GM18867 (cell line): ENCODE measurements around the gene CAND2.
"Not testable (repeated sequence)": the region's sequence is repeated elsewhere in the genome, so short reads cannot be mapped to it uniquely, and the experiment has no call there.

Experiments used
- ATAC-seq: cut with Tn5 transposase; IDR thresholded peaks from one replicate; pipeline ENCODE4 v1.9.1; 2021; ENCODE audit warnings: mild to moderate bottlenecking, moderate library complexity; ENCODE audit not compliant: unreplicated experiment

The CAND2 gene

GRCh38 chr3:12852201-12852600 lies 55.7 kb downstream of the CAND2 start:
- ATAC-seq, result no peak

DNA sequence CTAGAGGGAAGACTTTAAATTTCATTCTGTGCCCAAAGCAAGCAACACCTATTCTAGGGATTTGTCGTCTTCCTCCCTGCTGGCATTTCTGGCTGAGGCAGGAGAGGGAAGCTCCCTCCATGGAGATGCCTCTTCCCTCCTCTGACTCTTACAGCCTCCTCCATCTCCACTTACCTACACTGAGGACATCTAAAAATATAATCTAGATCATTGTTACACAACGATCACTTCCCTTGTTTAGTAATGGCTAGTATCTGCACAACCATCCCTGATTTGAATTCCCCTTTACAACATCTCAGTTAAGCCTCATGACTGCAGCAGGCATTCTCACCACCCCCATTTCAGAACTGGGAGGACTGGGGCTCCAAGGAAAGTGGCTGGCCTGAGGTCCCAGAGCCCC lies 57.4 kb downstream of the CAND2 start:
- not testable (repeated sequence) for ATAC-seq

- ATAC-seq, result no peak
Observed at GRCh38 chr3:12854565-12854964, 58.1 kb downstream of the CAND2 start.

DNA sequence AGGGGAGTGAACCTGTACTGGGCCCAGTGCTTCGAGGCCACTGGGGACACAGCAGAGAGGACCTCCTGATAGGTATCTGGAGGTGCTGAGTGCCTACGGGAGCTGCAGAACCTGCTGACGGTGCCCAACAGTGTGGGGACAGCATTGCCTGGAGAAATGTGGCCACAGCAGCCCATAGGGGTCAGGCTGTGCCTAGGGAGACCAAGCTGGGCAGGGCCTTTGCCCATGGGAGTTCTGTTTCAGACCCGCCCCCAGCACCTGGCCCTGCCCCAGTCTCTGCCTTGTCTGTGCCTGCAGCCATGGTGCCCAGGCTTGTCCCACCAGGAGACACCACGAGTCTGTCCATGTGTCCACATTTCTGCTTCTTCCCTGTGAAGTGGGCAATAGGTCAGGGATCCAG lies 60.1 kb downstream of the CAND2 start:
- ATAC-seq, result no peak

GRCh38 chr3:12859840-12860239 lies 63.4 kb downstream of the CAND2 start:
- ATAC-seq, result no peak

- no peak for ATAC-seq
Observed at GRCh38 chr3:12861611-12862010, 65.1 kb downstream of the CAND2 start.

- no peak for ATAC-seq
Observed at GRCh38 chr3:12862387-12862786, 65.9 kb downstream of the CAND2 start.

DNA sequence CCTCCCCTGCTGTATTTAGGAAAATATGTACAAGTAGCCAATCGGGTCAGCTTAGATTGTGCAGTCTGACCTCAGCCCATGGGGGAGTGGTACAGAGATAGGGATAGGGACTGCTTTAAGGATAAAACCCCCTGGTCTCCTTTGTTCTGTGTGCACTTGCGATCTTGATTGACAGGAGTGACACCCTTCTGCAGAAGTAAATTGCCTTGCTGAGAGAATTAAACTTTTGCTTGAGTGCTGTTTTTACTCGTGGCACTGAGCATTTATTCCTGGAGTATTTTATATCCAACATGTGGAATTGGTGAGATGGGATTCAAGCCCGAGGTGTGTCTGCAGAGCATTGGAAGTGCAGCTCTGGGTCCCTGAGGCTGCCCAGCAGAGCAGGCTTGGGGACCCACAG lies 68.8 kb downstream of the CAND2 start:
- ATAC-seq, result no peak

- ATAC-seq, result no peak
Observed at GRCh38 chr3:12866836-12867235, 70.4 kb downstream of the CAND2 start.

DNA sequence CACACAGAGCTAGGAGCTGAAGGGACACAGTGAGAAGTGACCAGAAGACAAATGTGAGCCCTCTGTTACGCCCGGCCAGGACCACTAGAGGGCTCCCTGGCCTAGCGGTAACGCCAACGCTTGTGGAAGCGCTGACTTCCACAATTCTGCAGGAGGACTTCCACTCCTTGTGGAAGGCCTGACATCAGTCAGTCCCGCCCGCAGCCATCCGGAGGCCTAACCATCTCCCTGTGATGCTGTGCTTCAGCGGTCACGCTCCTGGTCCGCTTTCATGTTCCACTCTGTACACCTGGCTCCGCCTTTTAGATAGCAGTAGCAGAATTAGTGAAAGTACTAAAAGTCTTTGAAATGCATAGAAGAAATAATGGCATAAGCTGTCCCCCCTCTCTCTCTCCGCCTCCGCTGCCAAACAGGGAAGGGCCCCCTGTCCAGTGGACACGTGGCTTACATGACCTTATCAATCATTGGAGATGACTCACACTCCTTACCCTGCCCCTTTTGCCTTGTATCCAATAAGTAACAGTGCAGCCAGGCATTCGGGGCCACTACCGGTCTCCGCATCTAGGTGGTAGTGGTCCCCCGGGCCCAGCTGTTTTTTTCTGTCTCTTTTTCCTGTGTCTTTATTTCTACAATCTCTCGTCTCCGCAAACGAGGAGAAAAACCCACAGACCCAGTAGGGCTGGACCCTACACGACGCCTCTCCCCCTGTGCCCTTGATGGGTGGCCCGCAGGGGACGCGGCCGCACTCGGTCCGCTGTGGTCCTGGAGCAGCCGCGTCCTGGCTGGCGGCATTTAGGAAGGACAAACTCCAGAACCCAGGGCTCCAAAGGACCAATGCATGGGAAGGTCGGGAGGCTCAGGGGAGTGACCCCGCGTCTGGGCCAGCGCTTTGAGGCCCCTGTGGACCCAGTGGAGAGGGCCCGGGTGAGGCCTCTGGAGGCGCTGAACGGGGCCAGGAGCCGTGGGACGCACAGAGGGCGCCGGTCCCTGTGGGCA lies 71.9 kb downstream of the CAND2 start:
- ATAC-seq, result peak; percentile 60

DNA sequence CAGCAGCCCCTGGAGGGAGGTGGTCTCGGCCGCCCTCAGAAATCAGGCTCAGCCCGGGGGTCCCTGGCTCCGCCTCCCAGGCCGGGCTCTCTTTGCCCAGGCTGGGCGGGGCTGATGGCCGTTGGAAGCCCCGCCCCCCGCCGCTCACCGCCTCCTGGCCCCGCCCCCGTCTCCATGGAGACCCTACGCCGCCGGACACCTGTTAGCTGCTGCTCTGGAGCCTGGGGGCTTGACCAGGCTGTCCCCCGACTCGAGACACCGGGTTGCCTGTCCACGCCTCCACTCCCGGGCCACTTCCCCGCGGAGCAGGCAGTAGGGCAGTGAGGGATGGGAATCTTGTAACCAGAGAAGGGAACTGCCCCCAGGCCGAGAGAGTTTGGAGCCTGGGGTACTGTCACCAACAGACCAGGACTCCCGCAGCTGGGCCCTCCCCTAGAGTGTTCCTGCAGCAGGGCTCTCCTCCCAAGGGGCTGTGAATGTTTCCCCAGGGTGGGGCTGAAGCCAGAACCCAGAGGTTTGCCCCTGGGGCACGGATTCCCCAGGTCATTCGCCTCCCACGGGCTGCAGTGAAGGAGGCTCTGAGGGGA lies 72.6 kb downstream of the CAND2 start:
- ATAC-seq, result peak; percentile 37

- peak; percentile 69 for ATAC-seq
Observed at GRCh38 chr3:12870942-12871341, 74.5 kb downstream of the CAND2 start.

DNA sequence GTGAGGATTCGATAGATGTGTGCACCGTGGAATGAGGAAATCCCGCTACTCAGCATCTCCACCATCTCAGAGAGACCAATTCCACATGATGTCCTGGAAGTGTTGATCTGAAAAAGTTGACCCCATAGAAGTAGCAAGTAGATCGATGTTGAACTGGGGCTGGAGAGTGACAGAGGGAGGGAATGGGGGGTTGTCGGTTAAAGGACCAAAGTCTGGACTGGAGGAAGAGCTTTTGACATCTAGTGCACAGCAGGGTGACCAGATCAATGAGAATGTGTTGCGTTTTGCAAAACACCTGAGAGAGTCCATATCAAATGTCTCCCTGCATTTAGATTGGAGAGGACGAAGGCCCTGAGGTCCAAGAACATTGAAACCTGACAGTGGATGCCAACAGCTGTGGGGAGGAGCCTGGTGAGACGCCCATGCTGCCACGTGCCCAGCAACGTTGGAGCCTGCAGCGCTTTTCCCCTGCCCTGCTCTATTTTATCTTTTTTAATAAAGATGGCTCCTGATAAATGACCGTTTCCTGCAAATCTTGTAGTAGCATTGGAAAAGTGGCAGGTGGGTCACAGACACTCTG lies 75.0 kb downstream of the CAND2 start:
- ATAC-seq, result no peak

DNA sequence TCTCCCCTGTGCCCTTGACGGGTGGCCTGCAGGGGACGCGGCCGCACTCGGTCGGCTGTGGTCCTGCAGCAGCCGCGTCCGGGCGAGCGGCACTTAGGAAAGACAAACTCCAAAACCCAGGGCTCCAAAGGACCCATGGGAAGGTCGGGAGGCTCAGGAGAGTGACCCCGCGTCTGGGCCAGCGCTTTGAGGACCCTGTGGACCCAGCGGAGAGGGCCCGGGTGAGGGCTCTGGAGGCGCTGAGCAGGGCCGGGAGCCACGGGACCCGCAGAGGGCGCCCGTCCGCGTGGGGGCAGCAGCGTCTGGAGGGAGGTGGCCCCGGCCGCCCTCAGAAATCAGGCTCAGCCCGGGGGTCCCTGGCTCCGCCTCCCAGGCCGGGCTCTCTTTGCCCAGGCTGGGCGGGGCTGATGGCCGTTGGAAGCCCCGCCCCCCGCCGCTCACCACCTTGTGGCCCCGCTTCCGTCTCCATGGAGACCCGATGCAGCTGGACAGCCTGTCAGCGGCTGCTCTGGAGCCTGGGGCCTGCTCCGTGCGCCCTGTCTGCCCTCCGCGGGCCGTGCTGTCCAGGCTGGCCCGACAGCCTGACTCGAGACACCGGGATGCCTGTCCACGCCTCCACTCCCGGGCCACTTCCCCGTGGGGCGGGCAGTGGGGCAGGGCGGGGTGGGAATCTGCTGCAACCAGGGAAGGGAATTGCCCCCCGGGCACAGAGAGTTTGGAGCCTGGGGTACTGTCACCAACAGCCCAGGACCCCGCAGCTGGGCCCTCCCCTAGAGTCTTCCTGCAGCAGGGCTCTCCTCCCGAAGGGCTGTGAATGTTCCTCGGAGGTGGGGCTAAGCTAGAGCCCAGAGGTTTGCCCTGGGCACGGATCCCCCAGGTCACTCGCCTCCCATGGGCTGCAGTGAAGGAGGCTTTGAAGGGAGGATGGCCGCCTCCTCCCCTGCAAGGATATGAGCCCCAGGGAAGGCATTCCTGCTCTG lies 79.7 kb downstream of the CAND2 start:
- ATAC-seq, result no peak

DNA sequence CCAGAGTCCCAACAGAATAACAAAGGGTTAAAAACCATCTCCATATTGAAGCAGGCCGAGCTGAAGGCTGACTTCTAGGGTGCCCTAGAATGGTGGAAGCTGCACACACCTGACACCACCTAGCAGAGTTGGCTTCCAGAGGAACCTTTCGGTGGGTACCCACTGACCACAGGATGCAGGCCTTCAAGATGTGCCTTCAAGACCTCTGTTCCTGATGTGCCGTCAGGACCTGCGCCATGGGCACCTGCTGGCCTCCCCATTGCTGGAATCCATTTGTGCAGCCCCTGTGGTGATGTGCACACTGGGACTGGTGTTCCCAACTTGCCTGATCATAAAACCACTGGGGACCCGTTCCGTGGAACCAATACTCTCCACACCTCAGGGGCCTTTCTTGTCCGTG lies 80.6 kb downstream of the CAND2 start:
- ATAC-seq, result no peak

GRCh38 chr3:12878141-12878574 lies 81.7 kb downstream of the CAND2 start:
- ATAC-seq, result no peak

DNA sequence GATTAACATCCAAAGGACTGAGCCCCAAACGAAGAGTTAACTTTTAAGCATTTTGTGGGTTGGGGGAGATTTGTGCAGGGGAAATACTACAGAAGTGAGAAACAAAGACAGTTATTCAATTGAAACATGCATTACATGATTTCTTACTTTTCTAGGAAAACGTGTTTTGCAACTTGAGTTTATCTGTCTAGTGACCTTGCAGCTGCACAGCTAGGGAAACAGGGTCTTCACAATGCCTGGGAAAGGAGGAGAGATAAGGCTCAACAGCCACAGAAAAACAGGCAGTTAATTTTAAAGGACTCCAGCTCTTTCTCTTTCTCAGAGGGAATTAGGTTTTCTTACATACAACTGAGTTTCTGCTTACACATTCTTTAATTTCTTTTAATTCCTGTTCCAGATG lies 82.3 kb downstream of the CAND2 start:
- not testable (repeated sequence) for ATAC-seq

- ATAC-seq, result no peak
Observed at GRCh38 chr3:12879191-12879815, 82.8 kb downstream of the CAND2 start.

GRCh38 chr3:12881858-12882257 lies 85.4 kb downstream of the CAND2 start:
- peak; percentile 45 for ATAC-seq
